Stimulated activated CD4-positive, alpha-beta T cell treated with anti-CD3 and anti-CD28 coated beads, Interleukin-15, amount 100 ng/mL, for 24 hours (primary cell): ENCODE results near the gene SHISA4.
"Not testable (repeated sequence)": the region's sequence is repeated elsewhere in the genome, so short reads cannot be mapped to it uniquely, and the experiment has no call there.

ENCODE experiments used
- DNase-seq: peaks from one replicate; pipeline ENCODE4 v3.0.0-alpha.2; 2020

Gene SHISA4

DNA sequence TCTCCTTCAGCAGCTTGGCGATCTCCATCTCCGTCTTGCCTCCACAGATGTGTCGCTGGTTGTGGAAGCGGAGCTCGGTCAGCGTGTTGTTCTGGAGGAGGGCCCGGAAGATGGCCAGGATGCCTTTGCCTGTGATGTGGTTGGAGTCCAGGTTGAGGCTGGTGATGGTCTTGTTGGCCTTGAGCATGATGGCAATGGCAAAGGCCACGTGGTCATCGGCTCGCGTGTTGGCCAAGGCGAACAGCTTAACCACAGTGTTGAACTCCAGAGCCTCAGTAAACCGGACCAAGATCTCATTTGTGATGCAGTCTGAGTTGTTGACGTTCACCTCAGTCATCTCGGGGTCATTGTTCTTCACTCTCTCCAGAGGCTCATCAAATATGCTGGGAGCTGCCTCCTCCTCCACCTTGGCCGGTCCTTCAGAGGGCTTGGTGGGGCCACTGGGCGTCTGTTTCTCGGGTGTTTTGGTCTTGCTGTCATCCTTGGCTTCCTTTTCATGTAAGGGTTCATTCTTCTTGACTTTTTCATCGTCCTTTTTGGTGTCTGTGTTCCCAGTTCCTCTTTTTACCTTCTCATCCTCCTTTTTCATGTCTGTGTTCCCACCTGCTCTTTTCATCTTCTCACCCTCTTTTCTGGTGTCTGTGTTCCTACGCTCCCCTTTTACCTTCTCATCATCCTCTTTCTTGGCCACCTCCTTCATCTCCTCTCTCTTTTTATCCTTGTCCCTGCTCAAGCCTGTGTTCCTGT, 11.2 kb downstream of the SHISA4 start:
- DNase-seq: no peak

DNA sequence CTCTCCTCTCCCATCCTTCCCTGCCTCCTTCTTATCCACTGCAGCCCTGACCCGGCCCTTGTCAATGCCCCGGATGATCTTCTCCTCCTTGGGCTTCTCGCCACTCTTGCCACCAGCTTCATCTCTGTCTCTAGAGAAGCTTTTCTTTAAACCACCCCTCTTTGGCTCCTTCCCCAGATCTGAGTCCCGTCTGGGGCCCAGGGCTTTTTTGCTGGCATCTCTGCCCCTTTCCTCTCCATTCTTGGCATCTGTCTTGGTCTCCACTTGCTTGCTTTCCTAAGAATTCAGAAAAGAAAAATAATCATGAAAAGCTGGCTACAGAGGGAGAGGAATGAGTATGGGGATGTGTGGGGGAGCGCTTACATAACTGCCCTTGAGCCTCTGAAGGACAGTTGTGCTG, 11.8 kb downstream of the SHISA4 start:
- DNase-seq: no peak

DNA sequence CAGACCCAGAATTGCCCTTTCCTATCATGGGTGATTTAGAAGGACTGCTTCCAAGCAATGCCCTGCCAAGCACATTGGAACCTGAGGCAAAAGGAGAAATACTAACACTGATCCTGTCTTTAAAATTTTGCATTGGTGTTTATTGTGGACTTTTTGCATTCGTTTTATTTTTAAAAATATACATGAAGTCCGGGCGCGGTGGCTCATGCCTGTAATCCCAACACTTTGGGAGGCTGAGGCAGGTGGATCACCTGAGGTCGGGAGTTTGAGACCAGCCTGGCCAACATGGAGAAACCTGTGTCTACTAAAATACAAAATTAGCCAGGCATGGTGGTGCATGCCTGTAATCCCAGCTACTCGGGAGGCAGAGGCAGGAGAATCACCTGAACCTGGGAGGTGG, 12.3 kb downstream of the SHISA4 start:
- not testable (repeated sequence) for DNase-seq

DNA sequence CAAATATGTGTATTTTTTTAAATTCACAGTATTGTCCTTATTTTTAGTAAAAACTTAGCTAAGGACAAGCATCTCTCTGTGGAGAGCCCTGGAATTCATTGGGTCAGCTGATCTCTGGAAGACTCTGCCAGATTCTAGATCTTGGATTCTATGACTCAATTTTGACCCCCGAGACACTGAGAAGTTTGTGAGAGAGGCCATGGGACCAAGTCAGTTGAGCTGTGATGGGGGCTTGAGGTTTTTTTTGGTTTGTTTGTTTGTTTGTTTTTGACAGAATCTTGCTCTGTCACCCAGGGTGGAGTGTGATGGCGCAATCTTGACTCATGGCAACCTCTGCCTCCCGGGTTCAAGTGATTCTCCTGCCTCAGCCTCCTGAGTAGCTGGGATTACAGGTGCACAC, 13.5 kb downstream of the SHISA4 start:
- DNase-seq: no peak

DNA sequence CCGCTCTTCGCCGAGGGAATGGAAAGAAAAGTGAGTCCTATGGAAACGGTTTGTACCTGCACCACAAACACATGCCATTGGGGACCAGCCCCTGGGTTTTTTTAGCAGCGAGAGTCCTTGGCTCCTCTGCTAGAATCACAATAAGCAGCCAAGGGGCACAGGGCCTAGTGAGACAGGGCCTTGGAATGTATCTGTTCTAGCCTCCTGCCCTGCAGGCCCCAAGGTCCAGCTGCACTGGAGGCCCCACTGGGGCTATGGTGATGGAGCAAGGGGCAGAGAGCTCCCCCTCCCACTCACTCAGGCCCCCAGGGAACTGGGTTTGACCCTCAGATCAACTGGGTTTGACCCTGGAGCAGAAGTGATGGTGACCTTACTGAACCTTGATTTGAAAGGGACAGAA, 14.4 kb downstream of the SHISA4 start:
- no peak for DNase-seq

DNA sequence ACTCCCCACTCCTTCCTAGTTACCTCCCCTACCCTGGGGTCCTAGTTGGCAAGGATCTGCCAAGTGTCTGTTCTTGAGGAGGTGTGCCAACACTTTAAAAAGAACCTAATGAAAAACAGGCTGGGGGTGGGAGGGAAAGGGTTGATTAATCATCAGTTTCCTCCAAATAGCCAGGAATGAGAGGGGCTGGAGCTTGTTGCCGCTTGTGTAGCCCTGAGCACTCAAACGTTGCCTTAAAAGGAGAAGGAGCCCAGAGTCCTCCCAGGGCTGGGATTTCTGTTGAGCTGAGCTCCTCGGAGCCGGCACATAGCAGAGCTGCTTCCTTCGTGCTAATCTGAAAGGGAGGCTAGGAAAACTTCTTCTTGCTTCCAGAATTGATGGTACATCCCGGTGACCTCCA, 15.9 kb downstream of the SHISA4 start:
- DNase-seq: no peak

DNA sequence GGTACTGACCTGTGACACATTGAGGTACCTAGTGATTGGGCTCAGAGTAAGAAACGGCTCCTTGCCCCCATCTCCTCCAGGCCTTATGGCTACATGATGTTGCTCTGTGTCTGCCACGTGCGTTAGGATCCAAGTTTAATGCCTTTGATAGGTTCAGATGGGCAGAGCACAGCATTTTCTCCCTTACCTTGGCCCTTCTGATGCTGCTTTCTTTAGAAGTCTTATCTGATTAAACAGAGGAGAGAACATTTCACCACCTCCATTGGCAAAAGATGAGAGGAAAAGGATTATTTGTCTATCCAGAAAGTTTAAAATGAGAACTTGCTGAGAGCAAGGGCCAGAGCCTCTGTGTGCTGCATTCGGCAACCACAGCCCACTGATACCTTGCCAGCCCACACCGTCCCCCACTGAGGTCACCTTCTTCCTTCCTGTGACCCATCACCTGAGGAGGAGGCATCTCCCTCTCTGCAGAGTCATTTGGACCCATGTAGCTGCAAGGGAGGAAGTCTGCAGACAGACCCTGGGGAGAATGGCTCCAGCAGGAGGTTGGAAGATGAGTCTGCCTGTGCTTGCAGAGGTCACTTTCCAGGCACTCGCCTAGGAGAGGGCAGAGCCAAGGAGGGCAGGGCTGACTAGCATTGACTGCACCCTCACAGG, 16.7 kb downstream of the SHISA4 start:
- DNase-seq: no peak

DNA sequence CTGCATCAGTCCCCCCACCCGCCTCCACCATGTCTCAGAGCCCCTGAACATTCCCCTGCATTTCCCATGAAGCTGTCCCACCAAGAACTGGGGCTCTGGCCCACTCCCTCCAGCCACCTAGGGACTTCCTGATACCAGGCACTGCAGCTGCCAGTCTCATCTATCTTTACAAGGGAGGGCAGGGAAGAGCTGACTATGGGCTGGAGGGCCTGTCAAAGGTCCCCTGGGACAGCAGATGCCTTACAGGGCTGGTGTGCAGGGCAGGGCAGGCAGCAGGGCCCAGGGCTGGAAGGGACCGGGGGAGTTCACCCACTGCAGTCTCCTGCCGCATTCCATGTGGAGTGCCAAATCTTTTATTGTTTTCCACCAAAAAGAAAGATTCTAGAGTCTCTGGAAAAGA, 17.6 kb downstream of the SHISA4 start:
- no peak for DNase-seq

DNA sequence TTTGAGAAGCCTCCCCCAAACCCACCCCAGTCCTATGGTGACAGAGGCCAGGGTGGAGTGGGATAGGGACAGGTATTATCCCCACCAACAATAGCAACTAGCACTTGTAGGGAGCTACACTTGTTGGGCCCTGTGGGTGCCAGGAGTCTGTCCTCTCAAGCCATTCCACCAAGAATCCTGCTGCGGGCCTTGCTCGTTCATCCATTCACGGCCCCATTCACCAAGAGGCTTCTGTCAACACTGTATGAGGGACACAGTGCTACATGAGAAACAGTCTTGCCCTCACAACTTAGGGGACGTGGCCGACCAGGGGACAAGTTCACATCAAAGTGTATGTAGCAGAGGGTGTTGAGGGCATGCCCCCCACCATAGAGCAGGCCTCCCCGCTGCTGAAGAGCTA, 18.9 kb downstream of the SHISA4 start:
- no peak for DNase-seq

DNA sequence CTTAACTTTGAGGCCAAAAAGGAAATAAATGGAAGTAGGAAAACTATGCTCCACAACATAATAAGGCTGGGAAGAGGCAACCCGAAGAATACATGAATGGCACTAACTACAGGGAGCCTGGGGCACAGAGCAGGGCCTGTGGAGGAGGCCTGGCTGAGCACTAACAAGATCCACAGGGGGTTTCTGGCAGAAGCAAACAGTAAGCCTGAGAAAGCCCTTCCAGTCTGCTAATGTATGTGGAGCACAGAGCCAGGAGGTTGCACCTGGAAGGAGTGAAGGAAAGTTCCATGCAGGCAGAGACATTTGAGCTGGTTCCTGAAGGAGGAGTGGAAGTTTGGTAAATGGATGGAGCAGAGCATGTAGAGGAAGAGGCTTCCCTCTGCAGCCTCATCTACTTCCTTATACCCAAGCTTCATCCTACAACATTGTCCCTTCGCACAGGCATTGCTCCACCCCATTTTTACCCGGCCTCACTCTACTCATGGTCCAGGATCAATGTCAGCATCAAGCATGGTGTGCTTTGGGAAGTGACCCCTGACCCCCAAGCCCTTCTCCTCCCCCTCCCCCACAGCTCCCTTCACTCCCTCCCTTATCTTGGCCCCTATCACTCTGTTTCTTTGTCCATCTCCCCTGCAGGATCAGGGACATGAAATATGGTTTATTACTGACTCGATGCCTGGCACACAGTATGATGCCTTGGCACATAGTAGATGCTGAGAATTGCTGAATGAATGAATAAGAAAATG, 23.3 kb downstream of the SHISA4 start:
- DNase-seq: no peak

DNA sequence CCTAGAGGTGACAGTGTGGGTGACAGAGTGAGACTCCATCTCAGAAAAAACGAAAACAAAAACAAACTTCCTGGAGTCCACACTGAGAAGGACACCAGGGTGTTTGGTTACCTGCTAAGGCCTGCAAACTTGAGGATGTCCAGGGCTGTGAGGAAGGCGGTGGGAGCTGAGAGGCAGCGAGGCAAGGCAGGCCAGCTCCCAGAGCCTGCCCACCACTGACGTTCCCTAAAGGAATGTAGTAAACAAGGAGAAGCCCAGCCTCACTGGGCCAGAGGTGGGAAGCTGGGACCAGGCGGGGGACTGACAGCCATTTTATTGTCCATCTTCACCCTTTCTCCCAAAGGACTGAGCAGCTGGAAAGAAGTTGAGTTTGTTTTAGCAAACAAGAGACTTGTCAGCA, 24.1 kb downstream of the SHISA4 start:
- no peak for DNase-seq

DNA sequence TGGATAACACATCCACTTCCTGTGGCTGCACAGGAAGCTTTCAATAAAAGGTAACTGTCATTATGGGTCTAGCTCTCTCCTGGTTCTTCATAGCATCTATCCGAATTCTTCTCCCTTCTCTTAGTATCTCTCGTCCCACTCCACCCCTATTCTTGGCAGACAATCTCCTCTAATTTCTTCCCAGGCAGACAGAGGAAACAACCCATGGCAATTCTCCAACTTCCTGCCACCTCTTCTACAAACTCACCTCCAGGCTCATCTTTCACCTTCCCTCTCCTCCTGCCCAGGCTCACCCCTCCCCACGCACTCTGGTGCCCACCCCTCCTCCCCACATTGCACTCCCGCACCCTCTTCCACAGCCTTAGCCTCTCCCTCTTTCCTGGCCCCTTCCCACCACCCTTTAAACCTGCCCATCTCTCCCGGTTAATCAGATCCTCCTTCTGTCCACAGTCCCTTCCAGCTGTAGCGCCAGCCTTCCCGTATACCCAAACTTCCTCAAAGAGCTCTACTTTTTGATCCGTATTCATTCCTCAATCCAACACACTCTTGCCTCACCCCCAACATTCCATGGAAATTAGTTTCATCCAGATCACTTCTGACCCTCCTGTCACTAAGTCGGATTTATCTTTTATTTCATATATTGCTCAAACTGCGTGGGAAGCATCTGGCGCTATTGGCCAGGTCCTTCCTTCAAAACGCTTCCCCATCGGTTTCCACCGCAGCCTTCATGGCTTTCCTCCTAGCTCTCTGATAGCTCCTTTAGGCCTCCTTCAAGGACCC, 25.9 kb downstream of the SHISA4 start:
- DNase-seq: no peak

DNA sequence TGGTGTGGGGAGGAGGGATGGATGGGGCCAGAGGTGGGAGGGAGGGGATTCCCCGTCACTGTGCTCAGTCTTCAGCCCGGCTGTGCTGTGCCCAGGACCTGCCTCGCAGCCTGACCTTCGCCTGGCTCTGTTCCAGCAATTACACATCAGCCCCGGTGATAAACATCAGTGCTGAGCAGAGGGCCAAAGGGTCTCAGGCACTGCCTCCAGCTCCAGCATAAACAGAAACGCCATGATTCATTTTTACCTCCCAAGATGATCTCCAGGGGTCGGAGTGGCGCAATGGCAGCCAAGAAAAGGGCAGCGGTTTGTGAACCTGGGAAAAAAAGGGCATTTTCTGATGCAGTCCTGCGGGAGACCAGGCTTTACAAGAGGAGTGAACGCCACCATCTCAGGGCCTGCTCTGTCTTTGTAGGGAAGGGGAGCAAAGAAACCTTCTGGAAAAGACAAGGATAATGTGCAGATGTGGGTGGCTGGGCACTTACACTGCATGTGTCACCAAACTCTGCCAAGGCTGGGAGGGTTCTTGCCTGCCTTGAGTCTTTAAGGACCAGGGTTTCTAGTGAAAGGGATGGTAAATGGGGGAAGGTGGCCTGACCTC, 28.1 kb downstream of the SHISA4 start:
- DNase-seq: peak; percentile 14

DNA sequence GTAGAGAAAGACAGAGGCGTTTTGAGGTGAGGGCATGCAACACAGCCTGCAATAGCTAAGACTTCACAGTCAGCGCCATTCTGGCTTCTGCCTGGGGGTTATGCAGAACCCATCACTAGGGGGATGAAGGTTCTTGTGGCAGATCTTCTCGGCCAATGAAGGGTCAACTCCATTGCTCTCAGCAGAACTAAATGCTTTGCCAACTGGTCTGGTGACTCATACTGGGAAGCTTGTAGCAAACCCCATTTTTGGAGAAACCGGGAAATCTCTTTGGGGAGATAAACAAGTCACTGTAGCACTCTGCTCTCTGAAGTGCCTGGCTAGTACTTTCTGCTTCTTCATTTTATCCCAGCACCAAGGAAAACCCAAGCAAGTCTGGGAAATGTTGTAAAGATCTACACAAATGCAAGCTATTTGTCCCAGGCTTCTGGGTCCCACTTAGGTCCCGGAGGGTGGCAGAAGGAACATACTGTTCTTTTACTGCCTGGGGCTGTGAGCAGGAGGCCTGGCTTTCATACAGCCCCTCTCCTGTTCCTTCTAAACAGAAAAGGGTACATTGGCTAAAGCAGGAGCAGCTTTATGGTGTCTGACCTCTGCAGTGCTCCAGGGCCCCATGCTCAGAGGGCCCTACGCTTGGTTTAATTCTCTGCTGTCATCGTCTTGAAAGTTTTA, 28.8 kb downstream of the SHISA4 start:
- DNase-seq: no peak

DNA sequence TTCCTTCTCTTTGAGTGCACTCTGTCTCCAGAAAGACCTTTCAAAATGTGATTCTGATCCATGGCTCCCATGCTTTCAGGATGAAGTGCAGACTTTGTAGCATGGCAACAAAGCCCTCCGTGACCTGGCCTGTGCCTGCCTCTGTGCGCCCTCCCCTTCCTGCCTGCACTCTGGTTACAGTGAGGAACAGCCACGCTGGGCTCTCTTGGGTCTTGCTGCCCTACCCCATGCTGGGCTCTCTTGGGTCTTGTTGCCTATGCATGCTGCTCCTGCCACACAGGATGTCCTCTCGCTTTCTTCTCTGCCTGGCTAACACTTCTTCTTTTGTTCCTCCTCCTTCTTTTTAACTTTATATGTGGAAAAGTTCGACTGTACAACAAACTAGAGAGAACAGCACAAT, 29.6 kb downstream of the SHISA4 start:
- DNase-seq: no peak

DNA sequence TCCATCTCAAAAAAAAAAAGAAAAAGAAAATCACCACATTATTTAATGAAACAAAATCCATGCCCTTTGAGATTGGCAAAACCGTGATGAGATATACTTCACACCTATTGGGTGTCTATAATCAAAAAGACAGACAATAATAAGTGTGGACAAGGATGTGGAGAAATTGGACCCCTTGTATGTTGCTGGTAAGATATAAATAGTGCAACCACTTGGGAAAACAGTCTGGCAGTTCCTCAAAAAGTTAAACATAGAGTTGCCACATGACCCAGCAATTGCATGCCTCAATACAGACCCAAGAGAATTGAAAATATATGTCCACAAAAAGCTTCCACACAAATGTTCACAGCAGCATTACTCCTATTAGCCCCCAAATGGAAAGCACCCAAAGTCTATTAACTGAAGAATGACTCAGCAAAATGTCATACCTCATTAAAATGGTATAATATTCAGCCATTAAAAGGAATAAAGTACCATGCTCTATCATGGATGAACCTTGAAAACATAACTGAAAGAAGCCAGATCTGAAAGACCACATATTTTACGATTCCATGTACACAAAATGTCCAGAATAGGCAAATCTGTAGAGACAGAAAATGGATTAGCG, 33.4 kb downstream of the SHISA4 start:
- no peak for DNase-seq

DNA sequence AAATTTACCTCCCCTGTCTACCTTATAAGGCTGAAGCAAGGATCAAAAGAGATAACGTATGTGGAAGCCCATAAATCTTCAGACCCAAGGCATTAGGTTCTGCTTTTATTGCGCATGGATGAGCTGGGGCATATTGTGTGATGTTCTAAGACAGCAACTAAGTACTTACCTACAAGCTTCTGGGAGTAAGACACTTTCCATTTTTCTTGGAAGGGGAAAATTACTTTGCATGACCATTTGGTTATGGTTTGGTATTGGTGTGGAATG, 36.5 kb downstream of the SHISA4 start:
- no peak for DNase-seq

DNA sequence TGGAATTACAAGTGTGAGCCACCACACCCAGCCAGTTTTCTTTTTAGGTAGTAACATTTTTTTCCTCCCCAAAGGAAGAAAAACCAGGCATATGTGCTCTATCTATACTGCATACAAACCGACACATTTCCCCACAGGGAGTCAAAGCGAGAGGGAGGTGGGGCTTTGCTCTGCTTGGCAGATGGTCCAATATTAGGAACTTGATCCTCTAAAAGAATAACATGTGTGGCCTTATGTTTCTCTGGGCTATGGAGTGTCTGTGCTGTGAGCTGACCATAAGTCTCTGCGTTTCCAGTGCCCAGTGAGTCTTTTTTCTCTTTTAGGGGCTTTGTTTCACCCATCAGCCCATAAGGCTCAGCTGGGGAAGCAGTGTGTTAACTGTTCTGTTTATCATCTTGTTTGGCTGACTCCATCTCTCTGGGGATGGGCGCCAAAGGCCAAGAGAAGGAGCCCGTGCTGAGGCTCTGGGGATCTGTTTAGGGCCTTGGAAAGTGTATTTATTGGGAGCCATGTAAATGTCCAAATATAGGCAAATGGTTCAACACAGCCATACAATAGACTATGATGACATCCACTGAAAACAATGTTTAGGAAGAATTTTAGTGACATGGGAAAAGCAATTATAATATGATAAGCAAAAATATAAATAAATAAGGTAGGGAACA, 37.4 kb downstream of the SHISA4 start:
- DNase-seq: no peak

DNA sequence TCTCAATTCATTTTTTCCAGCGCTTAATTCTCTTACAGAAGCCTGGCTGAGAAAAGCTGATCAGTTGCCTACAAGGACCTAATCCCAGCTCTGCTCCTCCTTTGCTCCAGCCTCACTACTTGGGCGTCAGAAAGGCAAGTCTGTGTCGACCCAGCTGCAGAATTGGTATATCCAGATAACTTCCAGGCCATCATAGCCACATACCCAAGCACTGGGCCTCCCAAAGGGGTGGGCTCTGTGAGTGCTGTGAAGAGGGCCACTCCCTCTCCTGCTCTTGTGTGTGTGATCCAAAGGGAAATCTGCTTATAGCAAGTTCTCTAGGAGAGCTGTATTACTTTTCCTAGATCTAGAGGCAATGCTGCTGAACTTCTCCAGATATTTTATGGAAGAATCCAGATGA, 39.6 kb downstream of the SHISA4 start:
- DNase-seq: no peak

DNA sequence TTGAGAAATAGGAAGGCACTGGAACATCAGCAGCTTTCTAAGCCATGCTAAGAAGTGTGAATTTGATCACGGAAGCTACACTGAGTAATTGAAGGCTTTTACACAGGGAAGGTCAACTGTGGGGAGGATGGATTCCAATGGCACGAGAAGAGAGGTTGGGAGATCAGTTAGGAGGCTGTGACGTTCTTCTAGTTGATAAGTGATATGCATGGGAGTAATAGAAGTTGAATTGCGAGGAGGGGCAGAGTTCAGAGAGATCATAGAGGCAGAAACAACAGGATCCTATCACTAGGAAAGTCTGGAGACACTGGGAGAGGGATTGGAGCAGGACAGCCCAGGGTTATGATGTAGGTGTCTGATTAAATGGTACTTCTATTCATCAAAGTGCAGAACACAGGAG, 41.4 kb downstream of the SHISA4 start:
- no peak for DNase-seq

DNA sequence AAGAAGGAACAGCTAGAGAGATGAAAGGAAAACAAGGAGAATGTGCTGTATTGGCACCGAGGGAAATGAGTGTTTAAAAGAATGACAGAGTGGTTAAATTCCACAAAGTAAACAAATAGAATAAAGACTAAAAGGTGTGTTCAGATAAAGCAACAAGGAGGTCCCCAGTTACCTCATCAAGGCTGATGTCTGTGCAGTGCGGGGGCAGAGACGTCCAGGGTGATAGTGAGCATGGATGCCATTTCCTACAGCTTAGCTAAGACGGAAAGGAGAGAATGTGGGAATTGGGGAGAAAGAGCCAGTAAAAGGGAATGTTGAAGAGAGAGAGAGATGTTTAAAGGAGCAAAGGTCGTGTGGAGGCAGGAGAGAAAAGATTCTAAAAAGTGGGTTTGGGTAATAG, 42.1 kb downstream of the SHISA4 start:
- DNase-seq: no peak
